ENCODE data around the gene IFIT3. TPM values are rescaled to one million over a fixed set of nuclear protein-coding genes. Genes with fewer than 3 reads are reported as not detected.
"Not testable (repeated sequence)": the region's sequence is repeated elsewhere in the genome, so short reads cannot be mapped to it uniquely, and the experiment has no call there.

IFIT3 gene
- total and polyA plus RNA-seq, 2 donors (not counting 1 experiment from before 2014, with no cell fraction given): 1.5 to 4.2 TPM

GRCh38 chr10:89330537-89331212 is 2.9 kb downstream of the IFIT3 start:
- H4K20me1 ChIP-seq (ENCODE audit: control insufficient read depth, insufficient read depth, low read length, poor library complexity, severe bottlenecking): no peaks in the 10 kb centered on the region
- no peak overlapping the region for H3K9ac ChIP-seq (ENCODE audit: low read length)
- Mint-ChIP-seq H3K27ac (peak overlapping the region; percentile 78), H3K27me3 (no peaks in the 10 kb centered on the region), H3K4me1 (peaks cover 55% of the 10 kb centered on the region), H3K4me3 (peak overlapping the region; percentile 48), H3K9me3 (ENCODE audit: insufficient read depth) (no peaks in the 10 kb centered on the region)
- peaks cover 30% of the 10 kb centered on the region for H3K79me2 ChIP-seq (ENCODE audit: control insufficient read depth, insufficient read depth, low read length)
- H3K9me3 ChIP-seq (ENCODE audit: control extremely low read depth in 1 of 3, control insufficient read depth in 2 of 3, insufficient read depth in 1 of 3, low read length in 2 of 3): no peaks in the 10 kb centered on the region
- no peaks in the 10 kb centered on the region for H3K36me3 ChIP-seq (replicated peaks in 1 of 2; ENCODE audit: control extremely low read depth in 1 of 2, control insufficient read depth in 1 of 2, extremely low read depth in 1 of 2, insufficient read depth in 2 of 2, low read length in 1 of 2)
- intact Hi-C loops (cut with micrococcal nuclease): no loop called here
- no peak overlapping the region for H3K4me2 ChIP-seq (replicated peaks; ENCODE audit: low read depth, low read length, poor library complexity, severe bottlenecking)
- H3K4me3 ChIP-seq (ENCODE audit: control extremely low read depth in 1 of 5, extremely low read depth in 1 of 5, insufficient read depth in 1 of 5, low read depth in 2 of 5, low read length in 4 of 5): no peak overlapping the region
- CTCF ChIA-PET: interaction anchor here (1.5 kb wide), 1 partner anchor 29 kb away, joined by 4 read pairs; the partner anchor contains the start of gene IFIT2
- POLR2A ChIA-PET: no interaction called here
- no peak overlapping the region for H2AFZ ChIP-seq (ENCODE audit: insufficient read depth, low read depth, low read length, poor library complexity, severe bottlenecking)
- H3K27ac ChIP-seq (ENCODE audit: low read length in 2 of 2): peak overlapping the region in 1 of 2 donors; percentile 91
- peaks cover 46 to 73% of the 10 kb centered on the region in 2 donors for H3K4me1 ChIP-seq (ENCODE audit: control insufficient read depth in 2 of 2, insufficient read depth in 2 of 2, low read length in 2 of 2)
- TF ChIP-seq CTCF (IDR thresholded peaks at IDR 0.05): no peak
- no peak for TF ChIP-seq EZH2 (IDR thresholded peaks at IDR 0.05; ENCODE audit: borderline replicate concordance, insufficient read depth, low read depth, low read length, poor library complexity, severe bottlenecking)
- ATAC-seq (ENCODE audit: low read depth): no peak
- no peaks in the 10 kb centered on the region for H3K27me3 ChIP-seq (replicated peaks in 1 of 4; ENCODE audit: control extremely low read depth in 1 of 4, control insufficient read depth in 3 of 4, insufficient read depth in 4 of 4, low read length in 3 of 4)
- no peak for DNase-seq

DNA sequence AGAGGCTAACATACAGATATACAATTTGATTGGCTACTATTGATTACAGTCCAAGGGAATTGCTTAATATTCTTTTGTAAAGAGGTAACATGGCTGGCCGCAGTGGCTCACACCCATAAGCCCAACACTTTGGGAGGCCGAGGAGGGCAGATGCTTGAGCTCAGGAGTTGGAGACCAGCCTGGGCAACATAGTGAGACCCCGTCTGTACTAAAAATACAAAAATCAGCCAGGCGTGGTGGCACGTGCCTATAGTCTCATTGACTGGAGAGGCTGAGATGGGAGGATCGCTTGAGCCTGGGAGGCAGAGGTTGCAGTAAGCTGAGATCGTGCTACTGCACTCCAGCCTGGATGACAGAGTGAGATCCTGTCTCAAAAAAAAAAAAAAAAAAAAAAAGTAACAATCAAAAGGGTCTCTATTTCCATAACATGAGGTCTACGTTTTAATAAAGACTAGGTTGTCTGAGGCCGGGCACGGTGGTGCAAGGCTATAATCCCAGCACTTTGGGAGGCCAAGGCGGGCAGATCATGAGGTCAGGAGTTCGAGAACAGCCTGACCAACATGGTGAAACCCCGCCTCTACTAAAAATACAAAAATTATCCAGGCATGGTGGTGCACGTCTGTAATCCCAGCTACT is 3.8 kb downstream of the IFIT3 start:
- H3K4me3 ChIP-seq (ENCODE audit: control extremely low read depth in 1 of 5, extremely low read depth in 1 of 5, insufficient read depth in 1 of 5, low read depth in 2 of 5, low read length in 4 of 5): peak overlapping the region in 4 of 5 experiments; percentile 41 to 68 (median 46)
- not testable (repeated sequence) for ATAC-seq (ENCODE audit: low read depth); H3K27me3 Mint-ChIP-seq; H3K36me3 ChIP-seq (replicated peaks in 1 of 2; ENCODE audit: control extremely low read depth in 1 of 2, control insufficient read depth in 1 of 2, extremely low read depth in 1 of 2, insufficient read depth in 2 of 2, low read length in 1 of 2); H3K9me3 Mint-ChIP-seq (ENCODE audit: insufficient read depth); H3K27me3 ChIP-seq (replicated peaks in 1 of 4; ENCODE audit: control extremely low read depth in 1 of 4, control insufficient read depth in 3 of 4, insufficient read depth in 4 of 4, low read length in 3 of 4); DNase-seq; H4K20me1 ChIP-seq (ENCODE audit: control insufficient read depth, insufficient read depth, low read length, poor library complexity, severe bottlenecking); H3K9me3 ChIP-seq (ENCODE audit: control extremely low read depth in 1 of 3, control insufficient read depth in 2 of 3, insufficient read depth in 1 of 3, low read length in 2 of 3)
- WGBS (ENCODE audit: insufficient coverage): 57% methylated on average over 9 of the region's 14 CpGs
- Mint-ChIP-seq H3K4me3 (peak overlapping the region; percentile 81), H3K27ac (peak overlapping the region; percentile 87), H3K4me1 (peaks cover 56% of the 10 kb centered on the region)
- peak overlapping the region; percentile 56 for H2AFZ ChIP-seq (ENCODE audit: insufficient read depth, low read depth, low read length, poor library complexity, severe bottlenecking)
- ChIA-PET POLR2A (interaction anchor here (1.1 to 1.4 kb wide), 2 partner anchors 30 to 82 kb away, joined by 6 to 7 read pairs; partner anchors contain the start of genes IFIT2 and IFIT5), CTCF (interaction anchor here (0.7 to 1.7 kb wide), 4 partner anchors 30 to 86 kb away, joined by 3 to 7 read pairs (median 5); partner anchors contain the start of genes IFIT2 and IFIT5)
- peak overlapping the region; percentile 63 for H3K9ac ChIP-seq (ENCODE audit: low read length)
- peaks cover 46 to 73% of the 10 kb centered on the region in 2 donors for H3K4me1 ChIP-seq (ENCODE audit: control insufficient read depth in 2 of 2, insufficient read depth in 2 of 2, low read length in 2 of 2)
- peak overlapping the region; percentile 70 to 91 for H3K27ac ChIP-seq (ENCODE audit: low read length in 2 of 2)
- peak overlapping the region; percentile 78 for H3K4me2 ChIP-seq (replicated peaks; ENCODE audit: low read depth, low read length, poor library complexity, severe bottlenecking)
- H3K79me2 ChIP-seq (ENCODE audit: control insufficient read depth, insufficient read depth, low read length): peaks cover 37% of the 10 kb centered on the region
- intact Hi-C loops (cut with micrococcal nuclease): loop anchor here (1.0 kb wide), 3 partner anchors 30 to 83 kb away; partner anchors contain the start of genes IFIT1 and IFIT5
